ENCODE results near the gene DLGAP5.

Gene DLGAP5

DNA sequence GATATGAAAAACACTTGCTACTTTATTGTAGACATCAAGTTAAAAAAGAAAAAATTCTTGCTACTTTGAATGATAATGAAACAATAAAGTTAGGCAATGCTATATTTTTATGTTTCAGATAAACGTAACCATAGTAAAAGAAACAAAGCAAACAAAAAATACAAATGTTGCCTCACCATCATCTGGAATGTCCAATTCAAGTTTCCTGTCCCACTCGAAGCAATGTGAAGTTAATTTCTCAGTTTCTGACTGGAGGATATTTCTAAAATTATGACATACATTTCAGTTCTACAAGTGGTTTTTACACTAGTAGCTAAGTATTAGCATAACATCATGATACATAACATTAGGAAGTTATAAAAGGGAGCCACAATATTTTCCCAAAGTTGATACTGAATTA is 20.9 kb downstream of the DLGAP5 start:
- DNase-seq: no peak

DNA sequence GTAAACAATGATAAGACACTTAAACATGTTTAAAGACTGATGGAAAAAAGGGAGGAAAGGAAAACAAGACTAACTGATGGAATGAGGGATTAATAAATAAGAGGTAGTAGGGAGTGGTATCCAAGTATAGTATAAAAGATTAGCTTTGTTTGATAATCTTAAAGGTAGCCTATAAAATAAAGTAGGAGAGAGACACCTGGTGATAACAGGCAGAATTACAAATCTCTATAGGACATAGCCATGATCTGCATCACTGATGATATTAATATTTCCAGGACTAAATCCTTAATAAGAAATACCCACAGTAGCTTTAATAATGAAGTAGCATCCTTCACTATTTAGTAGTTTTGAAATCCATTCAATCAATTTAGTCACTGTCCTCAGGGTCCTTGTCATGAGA is 30.4 kb downstream of the DLGAP5 start:
- no peak for DNase-seq

DNA sequence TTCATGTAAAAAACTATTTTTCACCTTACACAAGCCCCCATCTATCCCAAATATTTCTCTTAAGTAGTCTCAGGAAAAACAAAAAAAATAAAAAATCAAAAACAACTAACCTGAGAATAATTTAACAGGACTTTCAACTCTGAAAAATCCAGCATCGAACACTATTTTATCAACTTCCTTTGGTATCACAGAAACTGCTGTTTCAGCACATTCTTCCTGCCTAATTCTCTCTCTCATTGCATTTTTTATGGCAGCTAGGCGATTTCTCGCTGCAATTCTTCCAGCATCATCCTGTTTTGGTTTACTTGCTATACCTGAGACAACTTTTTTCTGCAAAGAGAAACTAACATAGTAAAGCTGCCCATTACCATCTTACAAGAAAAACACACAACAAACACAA is 33.0 kb downstream of the DLGAP5 start:
- no peak for DNase-seq

DNA sequence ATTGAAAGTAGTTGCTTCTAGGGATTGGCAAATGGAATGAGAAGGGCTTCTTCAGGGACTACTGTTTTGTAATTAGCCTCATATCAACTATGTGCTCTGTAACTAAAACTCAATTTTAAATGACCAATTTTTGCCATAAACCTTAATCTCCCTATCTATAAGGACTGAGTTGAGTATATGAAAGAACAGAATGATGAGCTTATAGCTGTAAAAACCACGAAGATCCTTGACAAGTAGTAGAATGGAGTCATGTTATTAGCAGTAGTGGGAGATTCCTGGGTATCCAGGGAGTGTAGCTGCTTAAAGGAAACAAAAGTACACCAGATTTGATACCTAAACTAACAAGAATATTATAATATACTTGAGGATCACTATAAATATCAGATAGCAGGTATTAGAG is 34.3 kb downstream of the DLGAP5 start:
- no peak for DNase-seq

DNA sequence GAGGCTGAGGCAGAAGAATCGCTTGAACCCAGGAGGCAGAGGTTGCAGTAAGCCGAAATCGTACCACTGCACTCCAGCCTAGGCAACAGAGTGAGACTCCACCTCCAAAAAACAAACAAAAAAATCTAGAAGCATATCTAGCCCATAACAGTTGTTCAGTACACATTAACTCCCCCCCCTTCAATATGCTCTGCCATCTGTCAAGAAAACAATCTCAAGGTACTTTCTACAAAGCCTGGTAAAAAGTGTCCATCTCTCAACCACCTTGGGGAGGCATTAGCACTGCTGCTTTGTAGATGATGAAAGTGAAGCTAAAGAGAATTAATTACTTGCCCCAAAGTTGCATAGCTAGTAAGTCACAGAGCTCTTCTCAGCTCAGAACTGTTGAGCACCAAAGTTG is 37.4 kb downstream of the DLGAP5 start:
- DNase-seq: no peak

DNA sequence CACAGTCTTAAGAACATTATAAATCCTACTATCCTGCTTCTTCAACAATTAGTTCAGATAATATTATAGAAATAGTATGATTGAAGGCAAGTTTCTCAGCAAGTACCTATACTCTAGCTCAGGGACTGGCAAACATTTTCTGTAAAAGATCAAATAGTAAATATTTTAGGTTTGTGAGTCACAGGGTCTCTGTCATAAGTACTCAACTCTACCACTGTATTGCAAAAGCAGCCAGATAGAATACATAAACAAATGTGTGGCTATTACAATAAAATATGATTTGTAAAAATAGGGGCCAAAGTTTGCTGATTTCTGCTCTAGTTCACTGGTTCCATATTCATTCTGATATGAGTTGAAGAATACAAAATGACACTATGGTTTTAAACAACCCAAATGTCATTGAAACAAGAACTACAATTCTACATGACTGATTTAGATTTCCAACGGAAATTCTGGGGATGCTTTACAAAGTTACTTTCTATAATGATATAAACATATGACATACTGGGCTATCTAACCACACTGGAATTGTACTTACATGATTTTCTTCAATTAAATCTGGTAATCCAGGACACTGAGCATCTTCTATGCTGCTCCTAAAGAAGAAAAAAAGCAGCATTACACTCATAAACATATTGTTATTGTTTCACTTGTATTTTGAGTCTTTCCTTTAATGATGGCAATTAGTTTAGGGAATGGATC is 39.2 kb downstream of the DLGAP5 start:
- DNase-seq: no peak

DNA sequence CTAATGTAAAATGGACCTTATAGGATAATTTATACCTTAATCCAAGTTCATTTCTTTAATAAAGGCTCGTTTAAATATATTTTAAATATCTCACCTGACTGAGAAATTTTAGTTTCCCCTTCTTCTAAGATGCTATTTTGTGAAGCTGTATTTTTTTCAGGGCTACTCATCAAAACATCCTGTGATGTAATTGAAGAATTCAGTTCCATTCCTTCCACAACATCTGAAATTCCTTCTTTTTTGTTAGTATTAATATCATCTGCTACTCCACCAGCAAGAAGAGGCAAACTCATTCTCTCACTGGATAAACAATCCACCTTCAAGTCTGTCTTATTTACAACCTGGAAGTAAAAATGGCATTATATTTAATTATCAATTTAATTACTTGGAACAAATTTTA is 39.8 kb downstream of the DLGAP5 start:
- DNase-seq: no peak

DNA sequence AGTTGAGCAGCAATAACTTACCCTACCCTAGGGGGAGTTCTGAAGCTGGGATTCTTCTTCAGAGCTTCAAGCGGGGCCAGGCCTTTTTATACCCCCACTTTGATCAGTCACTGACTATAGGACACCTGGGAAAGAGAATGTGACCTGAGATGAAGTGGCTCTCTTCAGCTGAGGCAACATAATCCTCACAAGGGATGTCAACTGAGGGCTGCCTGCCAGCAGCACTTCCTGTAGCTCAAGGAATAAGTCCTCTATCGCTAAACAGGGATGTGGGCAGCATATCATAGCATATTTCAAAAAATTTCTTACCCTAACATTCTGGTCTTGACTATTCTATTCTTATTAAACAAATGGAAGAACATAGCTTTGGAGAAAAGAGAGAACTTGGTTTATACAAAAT is 45.0 kb downstream of the DLGAP5 start:
- no peak for DNase-seq

DNA sequence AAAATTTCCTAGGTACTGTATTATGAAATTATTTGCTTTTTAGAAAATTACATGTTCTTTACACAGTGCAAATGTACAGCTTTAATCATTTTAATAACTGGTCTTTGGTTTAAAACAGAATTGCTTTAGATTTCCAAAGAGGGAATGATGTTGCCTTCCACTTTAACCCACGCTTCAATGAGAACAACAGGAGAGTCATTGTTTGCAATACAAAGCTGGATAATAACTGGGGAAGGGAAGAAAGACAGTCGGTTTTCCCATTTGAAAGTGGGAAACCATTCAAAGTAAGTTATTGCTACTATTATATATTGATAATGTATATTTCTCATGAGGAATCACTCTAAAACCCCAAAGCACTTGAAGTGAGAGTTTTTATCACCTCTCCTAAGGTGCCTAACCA is 48.9 kb downstream of the DLGAP5 start:
- no peak for DNase-seq

DNA sequence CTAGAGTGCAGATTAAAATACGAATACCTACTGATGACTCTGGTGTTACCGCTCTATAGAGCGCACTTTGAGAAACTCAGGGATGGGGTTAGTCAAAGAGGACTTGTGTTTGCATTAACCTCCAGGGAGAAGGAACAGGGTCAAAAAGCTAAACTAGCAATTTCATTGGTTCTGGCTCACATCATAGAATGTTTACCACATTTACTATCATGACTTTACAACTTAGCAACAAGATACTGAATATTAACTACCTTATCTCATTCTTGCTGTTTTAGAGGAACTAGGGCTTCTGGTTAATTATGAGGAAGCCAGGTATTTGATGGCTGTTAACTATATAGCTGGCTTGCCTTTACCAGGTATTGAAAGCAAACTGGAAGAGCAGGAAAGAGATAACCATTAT is 49.6 kb downstream of the DLGAP5 start:
- no peak for DNase-seq

DNA sequence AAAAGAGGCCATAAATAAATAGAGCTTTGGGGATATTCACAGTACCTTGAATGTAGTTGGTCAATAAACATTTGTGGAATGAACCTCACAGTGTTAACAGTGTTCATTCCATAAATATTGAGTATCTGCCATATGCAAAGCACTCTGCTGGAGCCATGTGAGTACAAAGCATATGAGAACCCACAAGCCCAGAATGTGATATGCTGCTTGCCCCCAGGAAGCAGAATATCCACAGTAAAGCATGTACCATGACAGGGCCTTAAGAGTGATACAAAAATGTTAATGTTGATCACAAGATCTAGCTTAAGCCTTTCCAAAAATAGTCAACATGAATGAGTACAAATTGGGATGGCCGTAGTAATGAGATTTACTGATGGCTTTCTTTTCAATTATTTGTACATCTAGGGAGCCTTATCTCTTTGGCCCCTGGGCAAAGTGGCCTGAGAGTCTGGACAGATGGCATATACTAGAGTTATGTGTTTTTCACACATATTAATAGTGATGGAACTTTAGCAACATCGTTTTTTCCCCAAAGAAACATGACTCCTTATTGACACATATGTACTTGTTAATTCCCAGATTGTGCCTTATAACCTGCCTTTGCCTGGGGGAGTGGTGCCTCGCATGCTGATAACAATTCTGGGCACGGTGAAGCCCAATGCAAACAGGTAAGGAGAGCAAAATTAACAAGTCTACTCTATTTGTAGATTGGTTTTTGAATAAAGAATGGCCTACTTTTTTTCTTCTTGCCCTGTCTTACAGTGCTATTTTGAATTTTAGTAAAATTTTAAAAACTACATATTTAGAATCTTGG is 51.5 kb downstream of the DLGAP5 start:
- no peak for DNase-seq

DNA sequence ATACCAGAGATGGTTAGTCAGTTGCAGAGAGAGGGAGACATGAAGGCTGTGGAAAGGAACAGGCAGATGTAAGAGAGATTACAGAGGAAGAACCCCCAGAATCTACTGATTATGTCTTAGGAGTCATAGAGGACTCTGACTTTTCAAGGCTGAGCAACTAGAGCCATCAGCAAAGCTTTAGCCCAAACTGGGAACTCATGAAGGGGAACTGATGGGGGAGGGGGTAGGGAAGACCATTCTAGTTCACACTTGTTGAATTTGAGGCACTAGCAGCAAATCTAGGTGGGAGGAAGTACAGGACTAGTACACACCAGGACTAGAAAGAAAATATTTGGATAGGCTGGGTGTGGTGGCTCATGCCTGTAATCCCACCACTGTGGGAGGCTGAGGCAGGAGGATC is 52.2 kb downstream of the DLGAP5 start:
- no peak for DNase-seq

DNA sequence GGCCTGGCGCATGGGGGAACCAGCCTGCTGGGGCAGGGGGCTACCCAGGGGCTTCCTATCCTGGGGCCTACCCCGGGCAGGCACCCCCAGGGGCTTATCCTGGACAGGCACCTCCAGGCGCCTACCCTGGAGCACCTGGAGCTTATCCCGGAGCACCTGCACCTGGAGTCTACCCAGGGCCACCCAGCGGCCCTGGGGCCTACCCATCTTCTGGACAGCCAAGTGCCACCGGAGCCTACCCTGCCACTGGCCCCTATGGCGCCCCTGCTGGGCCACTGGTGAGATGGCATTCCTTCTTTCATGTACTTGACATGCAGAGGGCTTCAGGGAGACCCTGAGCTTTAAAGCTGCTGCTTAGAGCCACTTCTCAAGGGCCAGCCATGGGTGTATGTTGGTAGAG is 53.3 kb downstream of the DLGAP5 start:
- DNase-seq: no peak

DNA sequence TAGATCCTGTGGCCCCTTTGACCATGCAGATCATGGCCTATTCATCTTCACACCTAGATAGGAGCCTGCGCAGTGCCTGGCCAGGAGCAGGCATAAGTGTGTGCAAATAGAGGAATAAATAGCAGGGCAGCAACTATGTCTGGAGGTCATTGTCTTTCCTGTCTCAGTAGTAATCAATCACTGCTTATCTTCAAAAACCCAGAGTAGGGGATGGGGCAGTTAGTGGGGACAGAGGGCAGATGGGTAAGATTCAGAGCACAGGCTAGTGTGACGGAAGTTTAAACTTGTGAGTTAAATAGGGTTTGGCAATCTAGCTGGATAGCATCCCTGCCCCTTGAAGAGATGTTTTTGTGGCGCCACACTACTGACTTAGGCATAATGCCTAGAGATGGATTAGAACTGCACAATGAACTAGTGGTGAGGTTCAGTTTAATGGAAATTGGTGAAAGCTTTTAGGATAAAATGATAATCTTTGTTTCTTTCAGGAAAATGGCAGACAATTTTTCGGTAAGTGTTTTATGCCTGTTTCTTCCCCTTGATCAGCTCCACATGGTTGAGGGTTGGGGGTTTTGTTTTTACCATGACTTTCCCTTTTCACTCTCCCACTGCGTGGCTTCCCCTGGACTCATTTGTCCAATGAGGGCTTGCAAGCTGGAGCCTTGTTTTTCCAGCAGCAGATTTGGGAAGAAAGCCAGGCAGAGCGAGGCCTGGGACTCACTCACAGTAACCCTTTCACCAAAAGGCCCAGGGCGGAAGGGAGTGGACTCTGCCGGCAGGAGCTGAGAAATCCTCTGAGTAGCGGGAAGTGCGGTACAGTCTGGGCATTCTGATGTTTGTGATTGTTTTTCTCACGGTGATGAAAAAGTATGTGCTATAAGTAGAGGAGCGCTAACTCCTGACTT is 54.2 kb downstream of the DLGAP5 start:
- DNase-seq: no peak

DNA sequence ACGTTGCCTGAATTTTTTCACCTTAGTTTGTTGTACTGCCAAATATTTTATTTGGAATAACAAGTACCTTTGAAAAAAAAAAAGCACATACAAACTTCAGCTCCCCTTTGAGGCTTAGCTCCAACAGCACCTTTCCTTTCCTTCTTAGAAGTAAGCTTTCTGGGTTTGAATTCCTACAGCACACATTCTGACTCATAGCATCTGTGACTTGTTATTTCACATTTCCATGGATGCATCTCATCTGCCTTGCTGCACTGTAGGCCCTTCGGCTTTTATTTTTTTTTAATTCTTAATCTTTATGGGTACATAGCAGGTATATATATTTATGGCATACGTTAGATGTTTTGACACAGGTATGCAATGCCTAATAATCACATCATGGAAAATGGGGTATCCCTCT is 55.1 kb downstream of the DLGAP5 start:
- DNase-seq: no peak

DNA sequence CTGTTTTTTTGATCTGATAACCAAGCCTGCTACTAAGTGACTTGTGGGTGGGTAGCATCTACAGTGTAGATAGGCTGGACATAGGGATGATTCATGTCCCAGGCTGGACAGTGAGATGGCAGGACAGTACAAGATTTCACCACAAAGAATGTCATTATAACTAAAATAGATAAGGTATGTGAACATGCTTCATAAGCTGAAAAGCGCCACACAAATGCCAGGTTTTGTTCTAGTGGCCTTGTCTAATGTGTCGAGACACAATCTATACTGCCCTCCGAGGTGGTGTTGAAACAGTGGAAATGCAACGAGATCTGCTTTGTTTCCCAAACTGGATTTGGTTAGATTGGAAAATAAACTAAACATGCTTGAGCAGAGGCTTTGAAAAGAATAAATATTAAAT is 58.0 kb downstream of the DLGAP5 start:
- no peak for DNase-seq

DNA sequence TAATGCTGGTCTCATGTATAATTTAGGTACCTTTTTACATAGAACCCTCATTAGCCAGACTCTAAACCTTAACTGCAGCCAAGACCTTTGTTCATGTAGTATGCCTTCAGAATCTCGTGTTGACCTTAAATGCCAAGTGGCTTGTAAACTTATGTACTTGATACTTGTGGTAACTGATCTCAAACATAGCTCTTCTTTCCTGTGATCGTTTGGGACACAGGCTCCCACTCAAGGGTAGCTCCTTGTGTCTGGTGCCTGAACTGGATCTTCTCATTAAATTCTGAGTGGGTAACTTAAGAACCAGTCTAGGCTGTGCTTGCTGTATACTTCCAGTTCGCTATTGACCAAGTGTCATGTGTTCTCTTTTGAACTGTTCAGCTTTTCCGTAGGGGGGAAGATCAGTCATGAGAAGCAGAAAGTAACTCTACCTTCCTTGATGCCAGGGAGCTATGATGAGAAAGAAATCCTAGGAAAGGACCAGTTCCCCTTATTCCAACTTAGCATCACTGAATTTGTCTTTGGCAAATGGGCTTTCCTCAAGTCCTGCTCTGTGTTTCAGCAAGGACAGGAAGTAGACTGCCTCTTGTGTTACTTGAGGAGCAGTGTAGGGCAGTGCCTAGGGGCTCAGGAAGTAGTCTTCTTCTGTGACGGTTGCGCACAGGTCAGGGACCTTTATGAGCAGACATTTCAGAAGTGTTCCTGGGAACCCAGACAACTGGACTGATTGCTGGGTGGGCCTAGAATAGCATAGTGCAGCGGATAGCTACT is 59.8 kb downstream of the DLGAP5 start:
- no peak for DNase-seq

DNA sequence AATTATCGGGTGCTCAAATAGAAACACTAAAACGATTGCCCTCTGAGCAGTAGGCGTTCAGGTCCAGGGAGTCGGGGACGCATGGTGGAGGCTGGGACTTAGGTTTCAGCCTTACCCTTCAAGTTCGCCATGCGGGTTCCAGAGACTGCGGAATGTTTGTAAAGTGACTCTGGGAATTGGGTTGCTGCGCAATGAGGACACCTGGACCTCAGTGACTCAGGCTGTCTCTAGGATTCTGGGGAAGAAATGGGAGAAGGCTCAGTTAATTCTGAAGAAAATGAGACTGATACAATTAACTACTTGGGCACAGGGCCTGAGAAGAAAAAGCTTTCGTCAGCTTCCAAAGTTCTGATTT is 61.2 kb downstream of the DLGAP5 start:
- no peak for DNase-seq

DNA sequence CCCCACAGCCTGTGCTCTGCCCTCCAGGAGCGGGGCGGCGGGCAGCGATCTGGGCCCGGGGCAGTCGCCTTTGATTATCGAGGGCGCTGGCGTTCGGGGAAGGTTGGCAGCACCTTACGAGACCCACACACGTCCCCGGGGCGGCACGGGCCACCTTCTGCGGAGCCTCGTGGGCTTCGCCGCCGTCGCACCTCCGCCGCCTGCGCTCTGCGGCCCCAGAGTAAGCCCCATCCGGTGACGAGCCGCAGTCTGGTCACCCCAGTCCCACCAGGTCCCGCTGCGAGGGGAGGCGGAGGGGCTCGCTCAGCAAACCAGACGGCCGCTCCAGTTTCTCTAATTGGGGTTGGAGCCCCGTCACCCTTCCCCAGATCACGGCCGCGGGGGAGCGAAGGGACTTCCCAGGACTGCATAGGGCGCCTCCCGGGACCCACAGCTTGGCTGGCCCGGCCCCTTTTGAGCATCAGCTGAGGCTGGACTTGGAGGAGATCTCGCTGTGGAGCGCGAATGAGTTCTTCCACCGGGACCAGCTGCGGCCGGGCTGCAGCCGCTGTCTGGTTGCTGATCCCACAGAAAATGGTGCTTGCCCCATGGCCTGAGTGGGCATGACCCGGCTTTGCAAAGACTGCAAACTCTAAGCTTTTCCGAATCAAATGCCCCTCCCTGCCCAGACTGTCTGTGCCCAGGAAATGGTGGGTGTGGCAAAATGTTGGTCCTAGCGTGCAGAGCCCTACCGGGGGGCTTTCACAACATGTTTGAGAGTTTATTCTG is 61.8 kb downstream of the DLGAP5 start:
- DNase-seq: no peak

DNA sequence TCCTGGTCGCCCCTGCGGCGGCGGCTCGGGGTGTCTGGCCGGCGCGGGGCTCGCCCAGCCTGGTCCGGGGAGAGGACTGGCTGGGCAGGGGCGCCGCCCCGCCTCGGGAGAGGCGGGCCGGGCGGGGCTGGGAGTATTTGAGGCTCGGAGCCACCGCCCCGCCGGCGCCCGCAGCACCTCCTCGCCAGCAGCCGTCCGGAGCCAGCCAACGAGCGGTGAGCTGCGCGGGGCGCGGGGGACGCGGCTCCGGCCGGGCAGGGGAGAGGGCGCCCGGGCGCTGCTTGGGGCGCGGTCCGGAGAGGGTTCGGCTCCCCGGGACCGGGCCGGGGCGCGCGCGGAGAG is 62.3 kb downstream of the DLGAP5 start, which contains the start of gene LGALS3:
LGALS3 (plus strand) TSS at position 167 of the 342 bp plus-strand sequence. CDS start 8,122 bp downstream, outside the sequence.
- no peak for DNase-seq

DNA sequence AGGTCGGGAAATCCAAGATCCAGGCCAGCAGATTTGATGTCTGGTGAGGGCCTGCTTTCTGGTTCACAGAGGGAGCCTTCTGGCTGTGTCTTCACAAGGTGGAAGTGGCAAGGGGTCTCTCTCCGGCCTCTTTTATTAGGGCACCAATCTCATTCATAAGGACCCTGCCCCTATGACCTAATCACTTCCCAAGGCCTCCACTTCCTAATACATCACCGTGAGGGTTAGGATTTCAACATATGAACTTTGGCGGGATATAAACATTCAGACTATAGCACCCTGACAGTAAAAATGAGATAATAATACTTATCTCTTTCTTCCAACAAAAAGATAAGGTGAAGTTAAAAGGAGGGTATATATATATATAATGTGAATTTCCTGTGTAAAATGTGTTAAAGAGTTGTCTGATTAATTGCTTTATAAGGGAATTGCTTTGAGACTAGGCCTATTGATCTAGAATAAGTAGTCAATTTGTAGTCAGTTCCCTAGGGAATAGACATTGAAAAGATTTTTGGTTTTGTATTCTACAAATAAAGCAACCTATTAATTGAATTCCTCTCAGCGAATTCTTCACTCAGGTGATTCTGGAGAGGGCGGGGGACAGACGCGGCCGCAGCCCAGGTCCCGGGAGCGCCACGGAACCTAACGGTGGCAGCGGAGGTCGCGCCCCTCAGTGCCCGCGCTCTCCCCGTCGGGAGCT is 62.8 kb downstream of the DLGAP5 start:
- no peak for DNase-seq

Measured in SIG-M5 (cell line).